Upper lobe of left lung (tissue), 6 donors: Measurements from ENCODE around the gene FBF1. TPM values are rescaled to one million over a fixed set of nuclear protein-coding genes. Genes with fewer than 3 reads are reported as not detected.

Experiments used
- ATAC-seq, 2 donors: fragments of 200-7000 bp; cut with Tn5 transposase; one replicate each; pipeline ENCODE4 v1.9.1; 2022; ENCODE audit warnings: mild to moderate bottlenecking in 2 of 2, moderate library complexity in 2 of 2; ENCODE audit not compliant: low FRiP score in 2 of 2
- DNase-seq, 2 donors: peaks; one replicate each; pipeline ENCODE4 v3.0.0-alpha.2; 2019 to 2020
- H3K27ac ChIP-seq, 4 donors: fragments of 200-600 bp; sonication (generic); one replicate each; pipeline ENCODE4 v1.5.1; 2016 to 2019
- H3K27me3 ChIP-seq, 4 donors: fragments of 200-600 bp; sonication (generic); one replicate each; pipeline ENCODE4 v1.5.1; 2017 to 2019
- H3K36me3 ChIP-seq, 4 donors: fragments of 200-600 bp; sonication (generic); one replicate each; pipeline ENCODE4 v1.5.1; 2016 to 2019
- H3K4me1 ChIP-seq, 4 donors: fragments of 200-600 bp; sonication (generic); one replicate each; pipeline ENCODE4 v1.5.1; 2018 to 2019
- H3K4me3 ChIP-seq, 4 donors: fragments of 200-600 bp; sonication (generic); one replicate each; pipeline ENCODE4 v1.5.1; 2017 to 2019; ENCODE audit warnings: mild to moderate bottlenecking in 2 of 4, moderate library complexity in 1 of 4
- H3K9me3 ChIP-seq, 4 donors: fragments of 200-600 bp; sonication (generic); one replicate each; pipeline ENCODE4 v1.5.1; 2018 to 2019
- EP300 ChIP-seq, 4 donors: sonication (generic); formaldehyde crosslinking; IDR thresholded peaks; one replicate each; pipeline ENCODE4 v1.5.1; 2017; ENCODE audit warnings: antibody characterized with exemption in 4 of 4, control low read depth in 2 of 4
- POLR2A ChIP-seq, 4 donors: fragments of 450-650 bp; IDR thresholded peaks; one replicate each; pipeline ENCODE4 v1.5.1; 2016 to 2017; ENCODE audit warnings: antibody characterized with exemption in 4 of 4, mild to moderate bottlenecking in 2 of 4
- POLR2AphosphoS5 ChIP-seq, 2 donors: sonication (generic); formaldehyde crosslinking; IDR thresholded peaks; one replicate each; pipeline ENCODE4 v1.5.1; 2017; ENCODE audit warnings: antibody characterized with exemption in 2 of 2
- WGBS, 2 donors: methylation state at CpG; one replicate each; pipeline ENCODE4 v1.1.5; 2017 to 2018; 5-methylcytosine and 5-hydroxymethylcytosine counted together
- total RNA-seq, 6 donors: library from RNA; depleted of rRNA in 4 of 6; stranded (reverse); fragments of >200 nt in 4 of 6; gene quantifications; one replicate each; pipeline versions ENCODE4 v1.1.0 to v1.2.1, GENCODE V29; 2016 to 2021
- TF ChIP-seq, protein P1 (sequence below), 6 experiments: fragments of 450-650 bp in 4 of 6; fragments of 200-600 bp in 2 of 6; sonication (generic) in 2 of 6; IDR thresholded peaks; one replicate each; pipeline ENCODE4 v1.5.1; 2016 to 2019; ENCODE audit warnings: antibody characterized with exemption in 6 of 6
- donor health status: DM: no; HTN: no; CAD: no; lungs with moderate emphysema.
- donor health status: DM: no; HTN: yes; CAD: no; lungs with severe emphysema.

FBF1 gene
- total RNA-seq, 6 donors from 2014 or later = 9.3 to 66.0 (median 14.3) TPM

DNA sequence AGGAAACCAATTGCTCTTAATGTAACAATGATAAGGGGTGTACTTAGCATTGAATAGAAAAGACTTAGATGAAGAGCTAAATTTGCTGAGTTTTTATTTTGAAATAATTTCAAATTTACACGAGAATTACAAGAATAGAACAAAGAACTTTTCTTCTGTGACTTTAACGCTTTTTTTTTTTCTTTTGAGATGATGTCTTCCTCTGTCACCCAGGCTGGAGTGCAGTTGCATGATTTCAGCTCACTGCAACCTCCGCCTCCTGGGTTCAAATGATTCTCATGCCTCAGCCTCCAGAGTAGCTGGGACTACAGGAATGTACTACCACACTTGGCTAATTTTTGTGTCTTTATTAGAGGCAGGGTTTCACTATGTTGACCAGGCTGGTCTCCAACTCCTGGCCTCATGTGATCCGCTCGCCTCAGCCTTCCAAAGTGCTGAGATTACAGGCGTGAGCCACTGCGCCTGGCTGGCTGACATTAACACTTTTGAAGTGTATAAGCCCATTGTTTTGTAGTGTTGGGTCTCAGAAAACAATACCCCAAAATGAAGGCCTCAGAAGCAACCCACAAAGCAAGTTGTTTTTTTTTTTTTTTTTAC, 40.3 kb upstream of the FBF1 start:
- Histone ChIP-seq H3K27me3 (no peaks in the 10 kb centered on the region), H3K36me3 (no peaks in the 10 kb centered on the region), H3K4me1 (peaks cover 46 to 61% (median 60%) of the 10 kb centered on the region in 4 donors), H3K9me3 (no peaks in the 10 kb centered on the region), H3K4me3 (no peak overlapping the region), H3K27ac (peak overlapping the region; percentile 45 to 98 (median 70))
- ATAC-seq (no peak), DNase-seq (no peak)
- WGBS, 2 donors = 89 to 92% methylated on average over 7 of the region's 7 CpGs
- no peak for TF ChIP-seq POLR2A (IDR thresholded peaks at IDR 0.05)
- TF ChIP-seq, protein P1, sequence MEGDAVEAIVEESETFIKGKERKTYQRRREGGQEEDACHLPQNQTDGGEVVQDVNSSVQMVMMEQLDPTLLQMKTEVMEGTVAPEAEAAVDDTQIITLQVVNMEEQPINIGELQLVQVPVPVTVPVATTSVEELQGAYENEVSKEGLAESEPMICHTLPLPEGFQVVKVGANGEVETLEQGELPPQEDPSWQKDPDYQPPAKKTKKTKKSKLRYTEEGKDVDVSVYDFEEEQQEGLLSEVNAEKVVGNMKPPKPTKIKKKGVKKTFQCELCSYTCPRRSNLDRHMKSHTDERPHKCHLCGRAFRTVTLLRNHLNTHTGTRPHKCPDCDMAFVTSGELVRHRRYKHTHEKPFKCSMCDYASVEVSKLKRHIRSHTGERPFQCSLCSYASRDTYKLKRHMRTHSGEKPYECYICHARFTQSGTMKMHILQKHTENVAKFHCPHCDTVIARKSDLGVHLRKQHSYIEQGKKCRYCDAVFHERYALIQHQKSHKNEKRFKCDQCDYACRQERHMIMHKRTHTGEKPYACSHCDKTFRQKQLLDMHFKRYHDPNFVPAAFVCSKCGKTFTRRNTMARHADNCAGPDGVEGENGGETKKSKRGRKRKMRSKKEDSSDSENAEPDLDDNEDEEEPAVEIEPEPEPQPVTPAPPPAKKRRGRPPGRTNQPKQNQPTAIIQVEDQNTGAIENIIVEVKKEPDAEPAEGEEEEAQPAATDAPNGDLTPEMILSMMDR (IDR thresholded peaks at IDR 0.05) = no peak
- TF ChIP-seq EP300 (IDR thresholded peaks at IDR 0.05) = no peak
- TF ChIP-seq POLR2AphosphoS5 (IDR thresholded peaks at IDR 0.05) = no peak

DNA sequence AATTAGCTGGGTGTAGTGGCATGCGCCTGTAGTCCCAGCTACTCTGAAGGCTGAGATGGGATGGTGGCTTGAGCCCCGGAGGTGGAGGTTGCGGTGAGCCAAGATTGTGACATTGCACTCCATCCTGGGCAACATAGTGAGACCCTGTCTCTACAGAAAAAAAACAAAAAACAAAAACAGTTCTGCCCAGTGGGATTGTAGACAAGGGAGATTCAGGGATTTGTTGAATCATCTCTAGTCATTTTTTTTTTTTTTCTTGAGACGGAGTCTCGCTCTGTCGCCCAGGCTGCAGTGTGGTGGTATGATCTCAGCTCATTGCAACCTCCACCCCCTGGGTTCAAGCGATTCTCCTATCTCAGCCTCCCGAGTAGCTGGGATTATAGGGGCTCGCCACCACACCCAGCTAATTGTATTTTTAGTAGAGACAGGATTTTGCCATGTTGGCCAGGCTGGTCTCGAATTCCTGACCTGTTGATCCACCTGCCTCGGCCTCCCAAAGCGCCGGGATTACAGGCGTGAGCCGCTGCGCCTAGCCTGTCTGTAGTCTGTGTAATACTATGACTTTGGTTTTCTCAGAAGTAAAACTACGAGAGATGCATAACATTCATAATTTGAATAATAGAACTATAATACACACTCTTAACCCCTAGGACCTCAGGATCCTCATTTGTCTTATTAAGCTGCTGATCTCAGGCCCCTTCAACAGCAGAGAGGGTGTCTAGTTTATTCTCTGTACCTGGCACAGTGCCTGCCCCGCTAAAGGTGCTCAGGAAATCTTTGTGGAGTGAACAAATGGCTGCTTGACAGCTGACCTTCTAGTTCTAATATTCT, 39.6 kb upstream of the FBF1 start:
- H3K27me3 ChIP-seq = no peaks in the 10 kb centered on the region
- 81 to 82% methylated on average over 18 of the region's 18 CpGs for WGBS, 2 donors
- H3K9me3 ChIP-seq = no peaks in the 10 kb centered on the region
- no peaks in the 10 kb centered on the region for H3K36me3 ChIP-seq
- DNase-seq (no peak), ATAC-seq (no peak)
- peak overlapping the region; percentile 94 to 99 (median 98) for H3K27ac ChIP-seq
- peak overlapping the region; percentile 68 to 79 (median 74) for H3K4me3 ChIP-seq
- peaks cover 53 to 68% (median 67%) of the 10 kb centered on the region in 4 donors for H3K4me1 ChIP-seq
- TF ChIP-seq, protein P1 (IDR thresholded peaks at IDR 0.05) = no peak
- TF ChIP-seq POLR2AphosphoS5 (IDR thresholded peaks at IDR 0.05) (no peak), POLR2A (IDR thresholded peaks at IDR 0.05) (no peak), EP300 (IDR thresholded peaks at IDR 0.05) (no peak)

DNA sequence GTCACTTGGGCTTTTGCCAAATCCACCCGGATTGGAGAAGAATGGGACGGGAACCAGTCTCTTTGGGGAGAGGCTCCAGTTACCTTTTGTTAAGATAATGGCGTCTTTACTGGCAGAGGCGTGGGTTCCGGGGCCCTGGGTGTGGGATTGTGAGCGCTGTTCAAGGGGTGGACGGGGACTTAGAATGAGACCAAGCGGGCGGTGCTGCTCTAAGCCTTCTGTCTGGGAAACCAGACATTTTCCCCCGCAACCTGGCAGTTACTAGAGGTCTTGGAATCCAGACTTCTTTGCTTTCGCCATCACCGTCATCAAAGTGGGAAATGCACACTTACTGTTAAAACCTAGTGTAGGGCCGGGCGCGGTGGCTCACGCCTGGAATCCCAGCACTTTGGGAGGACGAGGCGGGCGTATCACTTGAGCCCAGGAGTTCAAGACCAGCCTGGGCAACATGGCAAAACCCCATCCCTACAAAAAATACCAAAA, 38.9 kb upstream of the FBF1 start:
- DNase-seq (peak; percentile 41 to 79), ATAC-seq (peak; percentile 47 to 73)
- H3K4me1 ChIP-seq = peaks cover 56 to 72% (median 69%) of the 10 kb centered on the region in 4 donors
- WGBS, 2 donors = 3 to 4% methylated on average over 18 to 19 of the region's 19 CpGs
- H3K4me3 ChIP-seq = peak overlapping the region; percentile 68 to 79 (median 74)
- no peaks in the 10 kb centered on the region for H3K27me3 ChIP-seq
- H3K9me3 ChIP-seq = no peaks in the 10 kb centered on the region
- H3K27ac ChIP-seq = peak overlapping the region; percentile 94 to 99 (median 98)
- H3K36me3 ChIP-seq = no peaks in the 10 kb centered on the region
- TF ChIP-seq EP300 (IDR thresholded peaks at IDR 0.05) (no peak), POLR2A (IDR thresholded peaks at IDR 0.05) (no peak), POLR2AphosphoS5 (IDR thresholded peaks at IDR 0.05) (no peak)
- TF ChIP-seq, protein P1 (IDR thresholded peaks at IDR 0.05) = no peak

- H3K4me1 ChIP-seq = peaks cover 56 to 72% (median 67%) of the 10 kb centered on the region in 4 donors
- DNase-seq (peak; percentile 97 to 98), ATAC-seq (peak; percentile 97 to 98)
- WGBS, 2 donors = 0 to 1% methylated on average over 23 to 44 of the region's 72 CpGs
- peaks cover 0 to 4% (median 0%) of the 10 kb centered on the region in 4 donors for H3K36me3 ChIP-seq
- TF ChIP-seq, protein P1 (IDR thresholded peaks at IDR 0.05) = peak in 4 of 6 experiments; percentile 53 to 74 (median 62)
- peak in 1 of 4 donors; percentile 69 for TF ChIP-seq EP300 (IDR thresholded peaks at IDR 0.05)
- TF ChIP-seq POLR2AphosphoS5 (IDR thresholded peaks at IDR 0.05) = peak; percentile 94 to 97
- peak; percentile 77 to 90 (median 86) for TF ChIP-seq POLR2A (IDR thresholded peaks at IDR 0.05)
- peak within 1 kb of the TSS; percentile 68 to 79 (median 74) for H3K4me3 ChIP-seq
- H3K27ac ChIP-seq = peak within 1 kb of the TSS; percentile 94 to 99 (median 98)
- no peaks in the 10 kb centered on the region for H3K27me3 ChIP-seq
- H3K9me3 ChIP-seq = no peaks in the 10 kb centered on the region
Observed at GRCh38 chr17:75978938-75979704, 38.3 kb upstream of the FBF1 start, which contains the start of the genes ACOX1 and TEN1. Gene ACOX1 (minus strand): TSS chr17:75979166. CDS start chr17:75979073, 93 bp downstream. Gene TEN1 (plus strand): TSS chr17:75979240. CDS start chr17:75986193, 6,953 bp downstream.
